Mucosa of descending colon (tissue), 3 donors: ENCODE measurements around the gene DNA2. TPM values are rescaled to one million over a fixed set of nuclear protein-coding genes. Genes with fewer than 3 reads are reported as not detected.
A peak's percentile ranks its signal among the peaks of the same experiment; 100 is the strongest.

Experiments used
- ATAC-seq: fragments of 200-7000 bp; cut with Tn5 transposase; one replicate; pipeline ENCODE4 v1.9.1; 2020; ENCODE audit warnings: mild to moderate bottlenecking, moderate library complexity
- DNase-seq, 3 donors: peaks; one replicate each; pipeline ENCODE4 v3.0.0-alpha.2; 2020
- H3K36me3 ChIP-seq: fragments of 200-600 bp; one replicate; pipeline ENCODE4 v1.8.0; 2021; ENCODE audit warnings: low read depth, mild to moderate bottlenecking
- H3K4me1 ChIP-seq: fragments of 200-600 bp; one replicate; pipeline ENCODE4 v1.8.0; 2021; ENCODE audit warnings: low read depth, mild to moderate bottlenecking
- H3K4me3 ChIP-seq: fragments of 200-600 bp; one replicate; pipeline ENCODE4 v1.8.0; 2021; ENCODE audit warnings: mild to moderate bottlenecking
- H3K9me3 ChIP-seq: fragments of 200-600 bp; one replicate; pipeline ENCODE4 v1.8.0; 2021; ENCODE audit warnings: mild to moderate bottlenecking
- CTCF ChIP-seq: fragments of 200-600 bp; IDR thresholded peaks from one replicate; pipeline ENCODE4 v1.8.0; 2022; ENCODE audit warnings: antibody characterized with exemption, mild to moderate bottlenecking
- intact Hi-C, 2 donors: fragments of 100-400 bp; cut with DNase I in 1 of 2; cut with micrococcal nuclease in 1 of 2; formaldehyde crosslinking; loops; one replicate each; pipeline versions ENCODE4 v1.11.0 to v1.11.1; 2022; cut with DNase I, micrococcal nuclease
- total RNA-seq, 3 donors: library from RNA; stranded (reverse); fragmentation: NEBNext Ultra II Directional in 2 of 3; extraction: Animal tissue kit (Norgen Biotek cat#: 25700) in 2 of 3; gene quantifications; one replicate each; pipeline versions ENCODE4 v1.2.1 to v1.2.4, GENCODE V29; 2021 to 2023
- donor health status: DM: no; HTN: no; CAD: no; lungs with moderate emphysema.
- donor health status: DM: no; HTN: no; CAD: no.
- donor health status: DM: no; HTN: yes; CAD: no.

DNA2 gene
- total RNA-seq, 3 donors from 2014 or later, result 3.3 to 8.7 (median 5.2) TPM

DNA sequence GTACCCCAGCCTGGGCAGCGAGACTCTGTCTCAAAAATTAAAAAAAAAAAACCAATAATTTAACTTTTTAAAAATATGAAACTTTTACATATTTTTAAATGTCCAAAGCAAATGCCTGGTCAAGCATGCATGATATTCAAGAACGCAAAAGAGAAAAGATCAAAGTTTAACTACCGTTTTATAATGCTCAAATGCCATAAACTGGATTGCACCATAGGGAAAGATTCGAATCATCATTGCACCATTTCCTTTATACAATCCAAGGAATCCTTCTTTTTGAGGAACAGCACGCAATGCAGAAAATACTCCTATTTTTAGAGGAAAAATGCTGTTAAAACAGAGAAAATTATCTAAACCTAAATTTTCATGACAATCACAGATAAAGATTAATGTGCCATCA, 34.6 kb upstream of the DNA2 start:
- Histone ChIP-seq H3K4me1 (peaks cover 9% of the 10 kb centered on the region), H3K4me3 (no peak overlapping the region), H3K9me3 (no peaks in the 10 kb centered on the region), H3K36me3 (peaks cover under 1% of the 10 kb centered on the region)
- intact Hi-C loops, result no loop called here
- no peak for TF ChIP-seq CTCF
- DNase-seq (no peak), ATAC-seq (peak; percentile 88)

DNA sequence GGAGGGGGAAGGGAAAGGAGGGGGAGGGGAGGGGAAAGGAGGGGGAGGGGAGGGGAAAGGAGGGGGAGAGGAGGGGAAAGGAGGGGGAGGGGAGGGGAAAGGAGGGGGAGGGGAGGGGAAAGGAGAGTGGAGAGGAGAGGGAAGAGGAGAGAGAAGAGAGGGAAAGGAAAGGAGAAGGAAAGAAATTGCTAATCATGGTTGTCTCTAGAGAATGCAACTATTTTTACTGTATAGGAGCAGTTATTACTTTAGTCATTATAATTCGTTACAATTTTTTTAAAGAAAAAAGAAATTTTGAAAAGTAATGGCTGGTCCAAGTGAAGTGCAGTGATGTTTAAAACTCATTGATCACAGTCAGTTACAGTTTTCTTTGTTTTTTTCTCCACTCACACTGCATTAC, 31.1 kb upstream of the DNA2 start:
- Histone ChIP-seq H3K4me1 (peaks cover 9% of the 10 kb centered on the region), H3K4me3 (no peak overlapping the region), H3K36me3 (peaks cover 4% of the 10 kb centered on the region), H3K9me3 (no peaks in the 10 kb centered on the region)
- intact Hi-C loops, result no loop called here
- DNase-seq, result no peak
- TF ChIP-seq CTCF, result no peak
- ATAC-seq, result no peak

DNA sequence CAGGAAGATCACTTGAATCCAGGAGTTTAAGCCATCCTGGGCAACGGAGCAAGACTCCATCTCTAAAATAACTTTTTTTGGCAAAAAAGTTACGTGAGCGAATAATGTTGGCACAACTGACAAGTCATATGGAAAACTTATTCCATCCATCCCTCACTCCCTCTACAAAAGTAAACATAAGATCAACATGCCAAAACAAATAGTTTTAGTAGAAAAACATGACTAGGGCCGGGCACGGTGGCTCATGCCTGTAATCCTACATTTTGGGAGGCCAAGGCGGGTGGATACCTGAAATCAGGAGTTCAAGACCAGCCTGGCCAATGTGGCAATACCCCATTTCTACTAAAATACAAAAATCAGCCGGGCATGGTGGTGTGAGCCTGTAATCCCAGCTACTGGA, 29.9 kb upstream of the DNA2 start:
- Histone ChIP-seq H3K4me3 (no peak overlapping the region), H3K36me3 (peaks cover 4% of the 10 kb centered on the region), H3K4me1 (peaks cover 9% of the 10 kb centered on the region), H3K9me3 (no peaks in the 10 kb centered on the region)
- no peak for ATAC-seq
- no peak for TF ChIP-seq CTCF
- intact Hi-C loops, result no loop called here
- no peak for DNase-seq

DNA sequence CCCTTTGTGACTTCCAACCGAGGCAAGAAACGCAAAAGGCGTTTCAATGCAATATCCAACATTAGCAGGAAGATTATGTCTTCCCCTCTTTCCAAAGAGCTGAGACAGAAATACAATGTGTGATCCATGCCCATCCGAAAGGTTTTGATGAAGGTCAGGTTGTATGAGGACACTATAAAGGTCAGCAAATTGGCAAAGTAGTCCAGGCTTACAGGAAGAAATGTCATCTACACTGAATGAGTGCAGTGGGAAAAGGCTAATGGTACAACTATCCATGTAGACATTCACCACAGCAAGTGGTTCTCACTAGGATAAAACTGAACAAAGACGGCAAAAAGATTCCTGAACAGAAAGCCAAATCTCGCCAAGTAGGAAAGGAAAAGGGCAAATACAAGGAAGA, 27.8 kb upstream of the DNA2 start:
- H3K9me3 ChIP-seq, result no peaks in the 10 kb centered on the region
- DNase-seq, result no peak
- no peak for TF ChIP-seq CTCF
- no peak overlapping the region for H3K4me3 ChIP-seq
- intact Hi-C loops, result no loop called here
- H3K4me1 ChIP-seq, result no peaks in the 10 kb centered on the region
- peaks cover 4% of the 10 kb centered on the region for H3K36me3 ChIP-seq
- ATAC-seq, result no peak

DNA sequence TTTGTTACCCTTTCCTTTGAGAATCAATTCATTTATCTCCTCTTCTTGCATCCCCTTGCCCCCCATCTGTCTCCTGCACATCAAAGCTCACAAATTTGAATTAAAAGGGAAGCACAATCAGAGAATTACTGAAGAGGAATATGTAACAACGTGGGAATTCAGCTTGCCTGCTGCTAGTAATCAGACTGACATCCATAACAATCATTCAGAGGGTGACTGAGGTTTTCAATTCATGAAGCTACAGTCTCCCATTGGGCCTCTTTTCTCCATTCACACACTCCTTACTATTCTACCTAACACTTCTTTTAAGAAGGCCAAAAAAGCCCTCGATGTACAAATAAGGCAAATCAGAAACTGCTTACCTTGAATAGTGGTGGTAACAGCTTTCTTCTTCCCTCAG, 24.3 kb upstream of the DNA2 start:
- intact Hi-C loops, result no loop called here
- ATAC-seq (no peak), DNase-seq (no peak)
- Histone ChIP-seq H3K9me3 (no peaks in the 10 kb centered on the region), H3K4me3 (no peak overlapping the region), H3K4me1 (no peaks in the 10 kb centered on the region), H3K36me3 (no peaks in the 10 kb centered on the region)
- TF ChIP-seq CTCF, result no peak

DNA sequence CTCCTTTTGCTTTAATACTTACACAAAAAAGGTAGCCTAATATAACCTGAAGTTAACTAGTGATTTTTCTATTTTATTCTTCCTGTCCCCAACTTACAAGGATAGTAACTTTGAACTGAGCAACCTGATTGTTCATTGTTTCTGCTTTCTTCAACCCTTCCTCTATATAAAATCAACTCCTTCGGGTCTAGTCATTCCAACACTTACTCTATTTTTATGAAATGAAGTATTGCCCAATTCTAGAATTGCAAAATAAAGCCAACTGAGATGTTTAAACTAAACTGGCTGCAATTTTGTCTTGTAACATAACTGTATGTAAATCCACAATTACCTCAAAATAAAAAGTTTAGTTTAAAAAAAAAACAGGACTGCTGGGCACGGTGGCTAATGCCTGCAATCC, 20.3 kb upstream of the DNA2 start:
- no peak for TF ChIP-seq CTCF
- DNase-seq (no peak), ATAC-seq (no peak)
- Histone ChIP-seq H3K9me3 (no peaks in the 10 kb centered on the region), H3K4me1 (no peaks in the 10 kb centered on the region), H3K4me3 (no peak overlapping the region), H3K36me3 (peaks cover 4% of the 10 kb centered on the region)
- intact Hi-C loops, result no loop called here
